A673 (cell line): Measurements from ENCODE around the gene APOBEC3B. TPM values are rescaled to one million over a fixed set of nuclear protein-coding genes. Genes with fewer than 3 reads are reported as not detected.

ENCODE experiments used
- BruUV-seq: library from RNA; stranded (reverse); fragments of 400-500 nt; replicated peaks from 2 replicates; lab custom pipeline; 2021; lab: Mats Ljungman, UMichigan
- CTCF ChIA-PET: fragments of 300-600 bp; sonication (Branson Sonifier 250); formaldehyde crosslinking; loops from one replicate; lab custom pipeline; 2022; ENCODE audit warnings: antibody characterized with exemption; lab: Charles Lee
- POLR2A ChIA-PET: fragments of 300-600 bp; sonication (Branson Sonifier 250); formaldehyde crosslinking; loops from one replicate; lab custom pipeline; 2022; ENCODE audit warnings: antibody characterized with exemption; ENCODE audit not compliant: low non-redundant PET; lab: Charles Lee
- DNase-seq: peaks from one replicate; pipeline ENCODE4 v3.0.0-alpha.2; 2015; ENCODE audit warnings: low spot score
- H3K27ac ChIP-seq: fragments of 200-600 bp; sonication (generic); 2 replicates; pipeline ENCODE4 v1.5.1; 2016; ENCODE audit warnings: mixed run types, low read depth, mild to moderate bottlenecking, mixed read lengths, antibody characterized with exemption, low read length; ENCODE audit not compliant: poor library complexity, severe bottlenecking
- H3K27me3 ChIP-seq: fragments of 200-600 bp; sonication (generic); replicated peaks from 2 replicates; pipeline ENCODE4 v1.6.1; 2017; ENCODE audit warnings: mixed run types, low read depth, mild to moderate bottlenecking, mixed read lengths, antibody characterized with exemption, low read length; ENCODE audit not compliant: insufficient read depth, poor library complexity
- H3K36me3 ChIP-seq: fragments of 200-600 bp; sonication (generic); 2 replicates; pipeline ENCODE4 v1.6.1; 2016; ENCODE audit warnings: mixed run types, mild to moderate bottlenecking, mixed read lengths, antibody characterized with exemption, low read length; ENCODE audit not compliant: insufficient read depth, poor library complexity, severe bottlenecking
- H3K4me1 ChIP-seq: fragments of 200-600 bp; sonication (generic); 2 replicates; pipeline ENCODE4 v1.6.1; 2017; ENCODE audit warnings: mixed run types, mild to moderate bottlenecking, mixed read lengths, antibody characterized with exemption, low read length; ENCODE audit not compliant: insufficient read depth, poor library complexity, severe bottlenecking
- H3K4me3 ChIP-seq: fragments of 200-600 bp; sonication (generic); 2 replicates; pipeline ENCODE4 v1.5.1; 2016; ENCODE audit warnings: low read depth, mixed run types, mild to moderate bottlenecking, mixed read lengths, low read length; ENCODE audit not compliant: poor library complexity, severe bottlenecking
- H3K9me3 ChIP-seq: fragments of 200-600 bp; sonication (generic); 2 replicates; pipeline ENCODE4 v1.6.1; 2016; ENCODE audit warnings: mixed run types, low read depth, mild to moderate bottlenecking, mixed read lengths, antibody characterized with exemption, low read length; ENCODE audit not compliant: poor library complexity, severe bottlenecking
- CTCF ChIP-seq: fragments of 300-800, 200-600 bp; sonication (generic); conservative IDR thresholded peaks from 2 replicates; pipeline ENCODE4 v1.5.1; 2017; ENCODE audit warnings: low read depth, mild to moderate bottlenecking, antibody characterized with exemption, low read length, moderate library complexity, mixed read lengths
- EZH2 ChIP-seq: fragments of 200-600 bp; sonication (generic); IDR thresholded peaks from 2 replicates; pipeline ENCODE4 v1.6.1; 2017; ENCODE audit warnings: borderline replicate concordance, low read depth, mild to moderate bottlenecking, mixed read lengths, antibody characterized with exemption, low read length; ENCODE audit not compliant: poor library complexity, severe bottlenecking
- intact Hi-C: fragments of 100-400 bp; cut with micrococcal nuclease; formaldehyde crosslinking; loops from one replicate; pipeline ENCODE4 v1.10.0; 2022; ENCODE audit not compliant: unreplicated experiment
- total RNA-seq: library from RNA; stranded (reverse); gene quantifications from 2 replicates; pipeline ENCODE4 v1.2.3, GENCODE V29; 2021

The APOBEC3B gene
- total RNA-seq, 1 experiment from 2014 or later: 6.4 TPM

GRCh38 chr22:38936562-38936961, 45.6 kb upstream of the APOBEC3B start:
- H3K27ac ChIP-seq: no peak overlapping the region
- no peak for TF ChIP-seq CTCF
- TF ChIP-seq EZH2: no peak
- no peaks in the 10 kb centered on the region for H3K36me3 ChIP-seq
- H3K4me3 ChIP-seq: no peak overlapping the region
- no peaks in the 10 kb centered on the region for H3K27me3 ChIP-seq
- no peak for DNase-seq
- intact Hi-C loops: no loop called here
- no peaks in the 10 kb centered on the region for H3K4me1 ChIP-seq
- CTCF ChIA-PET: no interaction called here
- H3K9me3 ChIP-seq: no peaks in the 10 kb centered on the region
- no TSS peak for BruUV-seq
- POLR2A ChIA-PET: no interaction called here

- H3K4me3 ChIP-seq: no peak overlapping the region
- H3K9me3 ChIP-seq: no peaks in the 10 kb centered on the region
- ChIA-PET POLR2A (no interaction called here), CTCF (no interaction called here)
- H3K4me1 ChIP-seq: no peaks in the 10 kb centered on the region
- H3K27ac ChIP-seq: no peak overlapping the region
- intact Hi-C loops: no loop called here
- DNase-seq: no peak
- no TSS peak for BruUV-seq
- TF ChIP-seq CTCF (no peak), EZH2 (no peak)
- no peaks in the 10 kb centered on the region for H3K36me3 ChIP-seq
- H3K27me3 ChIP-seq: no peaks in the 10 kb centered on the region
These were observed 45.1 kb upstream of the APOBEC3B start for GRCh38 chr22:38937036-38937435.

- intact Hi-C loops: no loop called here
- Histone ChIP-seq H3K4me1 (no peaks in the 10 kb centered on the region), H3K27me3 (no peaks in the 10 kb centered on the region), H3K27ac (no peak overlapping the region), H3K36me3 (no peaks in the 10 kb centered on the region), H3K9me3 (no peaks in the 10 kb centered on the region), H3K4me3 (no peak overlapping the region)
- ChIA-PET POLR2A (no interaction called here), CTCF (no interaction called here)
- TF ChIP-seq EZH2 (no peak), CTCF (no peak)
- no TSS peak for BruUV-seq
- DNase-seq: no peak
These were observed 44.6 kb upstream of the APOBEC3B start for GRCh38 chr22:38937541-38937940.
